Measurements from ENCODE around the gene C13orf46. TPM values are rescaled to one million over a fixed set of nuclear protein-coding genes. Genes with fewer than 3 reads are reported as not detected.
"Not testable (repeated sequence)": the region's sequence is repeated elsewhere in the genome, so short reads cannot be mapped to it uniquely, and the experiment has no call there.

Gene C13orf46
- total RNA-seq, 1 experiment from 2014 or later: 0.33 TPM

- Mint-ChIP-seq H3K9me3 (ENCODE audit: low read depth, unreplicated experiment) (no peaks in the 10 kb centered on the region), H3K36me3 (ENCODE audit: insufficient read depth, unreplicated experiment) (no peaks in the 10 kb centered on the region), H3K4me3 (ENCODE audit: low read depth, unreplicated experiment) (no peak overlapping the region), H3K4me1 (ENCODE audit: low read depth, unreplicated experiment) (peaks cover 7% of the 10 kb centered on the region), H3K27me3 (ENCODE audit: unreplicated experiment) (no peaks in the 10 kb centered on the region), H3K27ac (ENCODE audit: unreplicated experiment) (no peak overlapping the region)
- no peak for TF ChIP-seq CTCF (IDR thresholded peaks at IDR 0.05; ENCODE audit: unreplicated experiment)
- DNase-seq: no peak
- no TSS peak for BruUV-seq (replicated peaks)
- intact Hi-C loops (cut with micrococcal nuclease; ENCODE audit: unreplicated experiment): no loop called here
- CTCF ChIA-PET: no interaction called here
Observed at GRCh38 chr13:113915012-113915763, 58.7 kb downstream of the C13orf46 start.

GRCh38 chr13:113914333-113915011 lies 59.4 kb downstream of the C13orf46 start:
- Mint-ChIP-seq H3K4me3 (ENCODE audit: low read depth, unreplicated experiment) (no peak overlapping the region), H3K36me3 (ENCODE audit: insufficient read depth, unreplicated experiment) (no peaks in the 10 kb centered on the region), H3K27ac (ENCODE audit: unreplicated experiment) (no peak overlapping the region), H3K9me3 (ENCODE audit: low read depth, unreplicated experiment) (no peaks in the 10 kb centered on the region), H3K27me3 (ENCODE audit: unreplicated experiment) (no peaks in the 10 kb centered on the region), H3K4me1 (ENCODE audit: low read depth, unreplicated experiment) (peaks cover 7% of the 10 kb centered on the region)
- CTCF ChIA-PET: no interaction called here
- no peak for TF ChIP-seq CTCF (IDR thresholded peaks at IDR 0.05; ENCODE audit: unreplicated experiment)
- BruUV-seq (replicated peaks): no TSS peak
- no peak for DNase-seq
- intact Hi-C loops (cut with micrococcal nuclease; ENCODE audit: unreplicated experiment): no loop called here

GRCh38 chr13:113913838-113914237 lies 60.0 kb downstream of the C13orf46 start:
- H3K27me3 Mint-ChIP-seq (ENCODE audit: unreplicated experiment); H3K27ac Mint-ChIP-seq (ENCODE audit: unreplicated experiment); H3K4me3 Mint-ChIP-seq (ENCODE audit: low read depth, unreplicated experiment); H3K4me1 Mint-ChIP-seq (ENCODE audit: low read depth, unreplicated experiment); H3K36me3 Mint-ChIP-seq (ENCODE audit: insufficient read depth, unreplicated experiment); CTCF ChIA-PET; DNase-seq; BruUV-seq (replicated peaks); intact Hi-C loops (cut with micrococcal nuclease; ENCODE audit: unreplicated experiment); H3K9me3 Mint-ChIP-seq (ENCODE audit: low read depth, unreplicated experiment): not testable (repeated sequence)

GRCh38 chr13:113913408-113913807 lies 60.5 kb downstream of the C13orf46 start:
- H3K27ac Mint-ChIP-seq (ENCODE audit: unreplicated experiment); H3K4me1 Mint-ChIP-seq (ENCODE audit: low read depth, unreplicated experiment); H3K9me3 Mint-ChIP-seq (ENCODE audit: low read depth, unreplicated experiment); CTCF ChIA-PET; BruUV-seq (replicated peaks); DNase-seq; H3K4me3 Mint-ChIP-seq (ENCODE audit: low read depth, unreplicated experiment); intact Hi-C loops (cut with micrococcal nuclease; ENCODE audit: unreplicated experiment); H3K27me3 Mint-ChIP-seq (ENCODE audit: unreplicated experiment); H3K36me3 Mint-ChIP-seq (ENCODE audit: insufficient read depth, unreplicated experiment): not testable (repeated sequence)

- no TSS peak for BruUV-seq (replicated peaks)
- Mint-ChIP-seq H3K9me3 (ENCODE audit: low read depth, unreplicated experiment) (no peaks in the 10 kb centered on the region), H3K36me3 (ENCODE audit: insufficient read depth, unreplicated experiment) (no peaks in the 10 kb centered on the region), H3K4me3 (ENCODE audit: low read depth, unreplicated experiment) (no peak overlapping the region), H3K27me3 (ENCODE audit: unreplicated experiment) (no peaks in the 10 kb centered on the region), H3K27ac (ENCODE audit: unreplicated experiment) (no peak overlapping the region), H3K4me1 (ENCODE audit: low read depth, unreplicated experiment) (peaks cover 7% of the 10 kb centered on the region)
- DNase-seq: no peak
- no peak for TF ChIP-seq CTCF (IDR thresholded peaks at IDR 0.05; ENCODE audit: unreplicated experiment)
- CTCF ChIA-PET: no interaction called here
- intact Hi-C loops (cut with micrococcal nuclease; ENCODE audit: unreplicated experiment): no loop called here
Observed at GRCh38 chr13:113912596-113912995, 61.3 kb downstream of the C13orf46 start.
